Stromal cell of bone marrow (primary cell): ENCODE measurements around the gene KMT5B.

Experiments
- DNase-seq: peaks from one replicate; pipeline ENCODE4 v3.0.0-alpha.2; 2012; ENCODE audit warnings: low read depth

Gene KMT5B

GRCh38 chr11:68181719-68182451 is 31.2 kb downstream of the KMT5B start:
- no peak for DNase-seq

- DNase-seq: no peak
Measured at GRCh38 chr11:68179847-68180246, 33.2 kb downstream of the KMT5B start.

- DNase-seq: no peak
Measured at GRCh38 chr11:68177877-68178276, 35.2 kb downstream of the KMT5B start.

GRCh38 chr11:68173926-68174325 is 39.2 kb downstream of the KMT5B start:
- DNase-seq: no peak

GRCh38 chr11:68169442-68169841 is 43.7 kb downstream of the KMT5B start:
- no peak for DNase-seq

- no peak for DNase-seq
Measured at GRCh38 chr11:68168694-68169093, 44.4 kb downstream of the KMT5B start.

GRCh38 chr11:68167474-68167873 is 45.6 kb downstream of the KMT5B start:
- DNase-seq: no peak

- no peak for DNase-seq
Measured at GRCh38 chr11:68166969-68167368, 46.1 kb downstream of the KMT5B start.

- no peak for DNase-seq
Measured at GRCh38 chr11:68165601-68166000, 47.5 kb downstream of the KMT5B start.

GRCh38 chr11:68164437-68164836 is 48.7 kb downstream of the KMT5B start:
- DNase-seq: peak; percentile 35

GRCh38 chr11:68163691-68164090 is 49.4 kb downstream of the KMT5B start:
- no peak for DNase-seq

- no peak for DNase-seq
Measured at GRCh38 chr11:68160100-68160695, 52.9 kb downstream of the KMT5B start.

- no peak for DNase-seq
Measured at GRCh38 chr11:68159665-68160064, 53.4 kb downstream of the KMT5B start.

- no peak for DNase-seq
Measured at GRCh38 chr11:68159161-68159560, 53.9 kb downstream of the KMT5B start.

GRCh38 chr11:68158580-68158979 is 54.5 kb downstream of the KMT5B start:
- no peak for DNase-seq

GRCh38 chr11:68153742-68154141 is 59.4 kb downstream of the KMT5B start:
- DNase-seq: no peak

- no peak for DNase-seq
Measured at GRCh38 chr11:68150037-68150436, 63.1 kb downstream of the KMT5B start.

GRCh38 chr11:68149417-68149816 is 63.7 kb downstream of the KMT5B start:
- DNase-seq: no peak

- no peak for DNase-seq
Measured at GRCh38 chr11:68148879-68149278, 64.2 kb downstream of the KMT5B start.

GRCh38 chr11:68148071-68148805 is 64.9 kb downstream of the KMT5B start:
- DNase-seq: no peak

- DNase-seq: no peak
Measured at GRCh38 chr11:68146704-68147474, 66.2 kb downstream of the KMT5B start.

- no peak for DNase-seq
Measured at GRCh38 chr11:68146010-68146540, 67.0 kb downstream of the KMT5B start.
